Colonic mucosa (tissue), 4 donors: ENCODE measurements around the gene ENO2. TPM values are rescaled to one million over a fixed set of nuclear protein-coding genes. Genes with fewer than 3 reads are reported as not detected.

Experiments used
- DNase-seq: peaks from one replicate; pipeline ENCODE4 v3.0.0-alpha.2; 2020
- H3K27ac ChIP-seq: fragments of 200-600 bp; one replicate; pipeline ENCODE4 v1.8.0; 2021
- H3K27me3 ChIP-seq: fragments of 200-600 bp; one replicate; pipeline ENCODE4 v1.8.0; 2021
- H3K36me3 ChIP-seq: fragments of 200-600 bp; one replicate; pipeline ENCODE4 v1.8.0; 2021
- H3K4me1 ChIP-seq: fragments of 200-600 bp; one replicate; pipeline ENCODE4 v1.8.0; 2021; ENCODE audit warnings: mild to moderate bottlenecking
- H3K4me3 ChIP-seq: fragments of 200-600 bp; one replicate; pipeline ENCODE4 v1.8.0; 2021
- H3K9ac ChIP-seq, 2 donors: one replicate each; pipeline ENCODE4 v1.7.0; 2013; ENCODE audit warnings: control low read depth in 2 of 2, low read depth in 2 of 2, low read length in 2 of 2
- H3K9me3 ChIP-seq: fragments of 200-600 bp; one replicate; pipeline ENCODE4 v1.8.0; 2021
- CTCF ChIP-seq: fragments of 200-600 bp; IDR thresholded peaks from one replicate; pipeline ENCODE4 v1.8.0; 2022; ENCODE audit warnings: antibody characterized with exemption, mild to moderate bottlenecking
- intact Hi-C: fragments of 100-400 bp; cut with DNase I; formaldehyde crosslinking; loops from one replicate; pipeline ENCODE4 v1.14.1; 2022
- total RNA-seq, 2 donors: library from RNA; stranded (reverse); fragmentation: NEBNext Ultra II Directional in 1 of 2; extraction: Animal tissue kit (Norgen Biotek cat#: 25700) in 1 of 2; gene quantifications; one replicate each; pipeline ENCODE4 v1.2.1, GENCODE V29; 2021
- donor health status: healthy.
- donor health status: DM: no; HTN: no; CAD: no.
- donor health status: DM: no; HTN: no; CAD: no.

ENO2 gene
- total RNA-seq, 2 donors from 2014 or later = 7.6 to 15.7 TPM

GRCh38 chr12:6916426-6917200 is 2.2 kb downstream of the ENO2 start:
- intact Hi-C loops = no loop called here
- H3K36me3 ChIP-seq = no peaks in the 10 kb centered on the region

GRCh38 chr12:6917491-6918231 is 3.3 kb downstream of the ENO2 start:
- no peak overlapping the region for H3K27ac ChIP-seq
- no peak for DNase-seq

More at GRCh38 chr12:6916426-6917200, 2.2 kb downstream of the ENO2 start:
- no peak for DNase-seq
- no peaks in the 10 kb centered on the region for H3K27me3 ChIP-seq
- no peak for TF ChIP-seq CTCF
- no peak overlapping the region for H3K4me3 ChIP-seq
- H3K9ac ChIP-seq = no peak overlapping the region
- no peaks in the 10 kb centered on the region for H3K4me1 ChIP-seq
- no peaks in the 10 kb centered on the region for H3K9me3 ChIP-seq
- H3K27ac ChIP-seq = no peak overlapping the region

GRCh38 chr12:6919588-6919987 is 5.2 kb downstream of the ENO2 start:
- TF ChIP-seq CTCF = no peak
- intact Hi-C loops = no loop called here
- no peak overlapping the region for H3K27ac ChIP-seq
- no peaks in the 10 kb centered on the region for H3K27me3 ChIP-seq
- H3K9ac ChIP-seq = no peak overlapping the region
- no peaks in the 10 kb centered on the region for H3K9me3 ChIP-seq
- H3K4me1 ChIP-seq = no peaks in the 10 kb centered on the region
- no peak for DNase-seq
- H3K36me3 ChIP-seq = no peaks in the 10 kb centered on the region
- no peak overlapping the region for H3K4me3 ChIP-seq

More at GRCh38 chr12:6917491-6918231, 3.3 kb downstream of the ENO2 start:
- no peaks in the 10 kb centered on the region for H3K4me1 ChIP-seq
- H3K4me3 ChIP-seq = no peak overlapping the region
- H3K27me3 ChIP-seq = no peaks in the 10 kb centered on the region
- intact Hi-C loops = no loop called here
- H3K36me3 ChIP-seq = no peaks in the 10 kb centered on the region
- no peaks in the 10 kb centered on the region for H3K9me3 ChIP-seq
- H3K9ac ChIP-seq = no peak overlapping the region
- TF ChIP-seq CTCF = no peak

- TF ChIP-seq CTCF = no peak
- Histone ChIP-seq H3K9me3 (no peaks in the 10 kb centered on the region), H3K27ac (no peak overlapping the region), H3K4me3 (no peak overlapping the region), H3K27me3 (no peaks in the 10 kb centered on the region), H3K4me1 (peaks cover 10% of the 10 kb centered on the region), H3K9ac (peak overlapping the region in 1 of 2 donors; percentile 15), H3K36me3 (no peaks in the 10 kb centered on the region)
- no peak for DNase-seq
- intact Hi-C loops = loop anchor here (5.0 kb wide), 1 partner anchor 171 kb away; the partner anchor contains the start of gene C1R
Measured at GRCh38 chr12:6921539-6921938, 7.2 kb downstream of the ENO2 start.

GRCh38 chr12:6921996-6922946 is 7.9 kb downstream of the ENO2 start:
- no peaks in the 10 kb centered on the region for H3K9me3 ChIP-seq
- H3K27me3 ChIP-seq = no peaks in the 10 kb centered on the region
- no peak for DNase-seq
- peak overlapping the region; percentile 4 to 12 for H3K9ac ChIP-seq
- peaks cover 10% of the 10 kb centered on the region for H3K4me1 ChIP-seq
- no peak for TF ChIP-seq CTCF
- no peaks in the 10 kb centered on the region for H3K36me3 ChIP-seq
- no peak overlapping the region for H3K27ac ChIP-seq
- intact Hi-C loops = loop anchor here (5.0 kb wide), 1 partner anchor 170 kb away; the partner anchor contains the start of gene C1R
- no peak overlapping the region for H3K4me3 ChIP-seq
